OCI-LY1 (cell line): ENCODE data around the gene COL26A1.
A peak's percentile ranks its signal among the peaks of the same experiment; 100 is the strongest.

Experiments used
- H2AFZ ChIP-seq: fragments of 200-600 bp; sonication (generic), shearing (Covaris generic); 2 replicates; pipeline ENCODE4 v1.6.0; 2014; ENCODE audit warnings: antibody characterized with exemption, mild to moderate bottlenecking, low read length
- H3F3A ChIP-seq: fragments of 200-600 bp; sonication (generic), shearing (Covaris generic); 2 replicates; pipeline ENCODE4 v1.6.0; 2014; ENCODE audit warnings: mild to moderate bottlenecking, antibody characterized with exemption, low read length, moderate library complexity; ENCODE audit not compliant: insufficient read depth
- H3K27ac ChIP-seq: fragments of 200-600 bp; sonication (generic); 2 replicates; pipeline ENCODE4 v1.5.1; 2014; ENCODE audit warnings: low read length, mixed run types, mild to moderate bottlenecking, low read depth; ENCODE audit not compliant: poor library complexity, severe bottlenecking
- H3K27me3 ChIP-seq: fragments of 200-600 bp; sonication (generic); 2 replicates; pipeline ENCODE4 v1.6.0; 2014; ENCODE audit warnings: antibody characterized with exemption, mild to moderate bottlenecking, low read length, moderate library complexity; ENCODE audit not compliant: insufficient read depth
- H3K36me3 ChIP-seq: fragments of 200-600 bp; sonication (generic); 2 replicates; pipeline ENCODE4 v1.6.1; 2014; ENCODE audit warnings: mild to moderate bottlenecking, antibody characterized with exemption, low read length, moderate library complexity, mixed read lengths; ENCODE audit not compliant: insufficient read depth
- H3K4me1 ChIP-seq: fragments of 200-600 bp; sonication (generic); 2 replicates; pipeline ENCODE4 v1.5.1; 2014; ENCODE audit warnings: mild to moderate bottlenecking, low read length, moderate library complexity; ENCODE audit not compliant: insufficient read depth, severe bottlenecking
- H3K4me2 ChIP-seq: fragments of 200-600 bp; sonication (generic), shearing (Covaris generic); 2 replicates; pipeline ENCODE4 v1.6.1; 2014; ENCODE audit warnings: low read length
- H3K4me3 ChIP-seq: fragments of 200-600 bp; sonication (generic); 2 replicates; pipeline ENCODE4 v1.5.1; 2014; ENCODE audit warnings: low read length, low read depth, mild to moderate bottlenecking, mixed read lengths; ENCODE audit not compliant: poor library complexity, severe bottlenecking
- H3K79me2 ChIP-seq: fragments of 200-600 bp; shearing (Covaris generic); 2 replicates; pipeline ENCODE4 v1.6.1; 2016; ENCODE audit warnings: mixed run types, low read length, mixed read lengths; ENCODE audit not compliant: insufficient read depth
- H3K9ac ChIP-seq: fragments of 200-600 bp; sonication (generic), shearing (Covaris generic); 2 replicates; pipeline ENCODE4 v1.6.1; 2014; ENCODE audit warnings: mild to moderate bottlenecking, low read length, mixed read lengths
- H3K9me2 ChIP-seq: fragments of 200-600 bp; sonication (generic), shearing (Covaris generic); 2 replicates; pipeline ENCODE4 v1.6.1; 2014; ENCODE audit warnings: low read depth, mild to moderate bottlenecking, low read length, mixed read lengths
- H3K9me3 ChIP-seq: fragments of 200-600 bp; shearing (Covaris generic); 2 replicates; pipeline ENCODE4 v1.6.1; 2014; ENCODE audit warnings: low read length, mixed read lengths
- H4K20me1 ChIP-seq: fragments of 200-600 bp; sonication (generic), shearing (Covaris generic); 2 replicates; pipeline ENCODE4 v1.6.0; 2016; ENCODE audit warnings: mild to moderate bottlenecking, low read length; ENCODE audit not compliant: insufficient read depth
- EZH2 ChIP-seq: fragments of 200-600 bp; sonication (generic), shearing (Covaris generic); IDR thresholded peaks from 2 replicates; pipeline ENCODE4 v1.8.0; 2017; ENCODE audit warnings: borderline replicate concordance, mixed run types, mild to moderate bottlenecking, antibody characterized with exemption, low read length, moderate library complexity, mixed read lengths
- TF ChIP-seq, protein P1 (sequence below): fragments of 200-600 bp; sonication (generic), shearing (Covaris generic); IDR thresholded peaks from 2 replicates; pipeline ENCODE4 v1.5.1; 2017; ENCODE audit warnings: mild to moderate bottlenecking, antibody characterized with exemption, low read length, moderate library complexity, mixed read lengths

The COL26A1 gene

DNA sequence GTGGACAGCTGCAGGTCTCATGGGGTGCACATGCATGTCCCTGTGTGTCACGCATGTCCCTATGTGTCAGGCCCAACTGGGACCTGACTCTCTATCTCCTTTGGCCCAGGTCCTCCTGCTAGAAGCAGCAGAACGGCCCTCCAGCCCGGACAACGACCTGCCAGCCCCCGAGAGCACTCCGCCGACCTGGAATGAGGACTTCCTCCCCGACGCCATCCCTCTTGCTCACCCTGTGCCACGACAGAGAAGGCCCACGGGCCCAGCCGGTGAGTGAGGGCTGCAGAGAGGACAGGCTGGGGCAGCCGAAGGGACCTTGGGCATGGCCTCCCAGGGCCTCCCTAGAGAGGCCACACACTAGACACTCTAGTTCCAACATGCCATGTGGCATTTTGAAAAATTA, 177.1 kb downstream of the COL26A1 start:
- Histone ChIP-seq H3K79me2 (no peaks in the 10 kb centered on the region), H3F3A (no peaks in the 10 kb centered on the region), H3K9ac (no peak overlapping the region), H3K27me3 (peaks cover 17% of the 10 kb centered on the region), H3K4me3 (no peak overlapping the region), H3K9me2 (no peaks in the 10 kb centered on the region), H3K4me2 (no peak overlapping the region), H4K20me1 (no peaks in the 10 kb centered on the region), H3K4me1 (no peaks in the 10 kb centered on the region), H3K27ac (no peak overlapping the region), H2AFZ (no peak overlapping the region), H3K36me3 (no peaks in the 10 kb centered on the region), H3K9me3 (no peaks in the 10 kb centered on the region)
- TF ChIP-seq, protein P1, sequence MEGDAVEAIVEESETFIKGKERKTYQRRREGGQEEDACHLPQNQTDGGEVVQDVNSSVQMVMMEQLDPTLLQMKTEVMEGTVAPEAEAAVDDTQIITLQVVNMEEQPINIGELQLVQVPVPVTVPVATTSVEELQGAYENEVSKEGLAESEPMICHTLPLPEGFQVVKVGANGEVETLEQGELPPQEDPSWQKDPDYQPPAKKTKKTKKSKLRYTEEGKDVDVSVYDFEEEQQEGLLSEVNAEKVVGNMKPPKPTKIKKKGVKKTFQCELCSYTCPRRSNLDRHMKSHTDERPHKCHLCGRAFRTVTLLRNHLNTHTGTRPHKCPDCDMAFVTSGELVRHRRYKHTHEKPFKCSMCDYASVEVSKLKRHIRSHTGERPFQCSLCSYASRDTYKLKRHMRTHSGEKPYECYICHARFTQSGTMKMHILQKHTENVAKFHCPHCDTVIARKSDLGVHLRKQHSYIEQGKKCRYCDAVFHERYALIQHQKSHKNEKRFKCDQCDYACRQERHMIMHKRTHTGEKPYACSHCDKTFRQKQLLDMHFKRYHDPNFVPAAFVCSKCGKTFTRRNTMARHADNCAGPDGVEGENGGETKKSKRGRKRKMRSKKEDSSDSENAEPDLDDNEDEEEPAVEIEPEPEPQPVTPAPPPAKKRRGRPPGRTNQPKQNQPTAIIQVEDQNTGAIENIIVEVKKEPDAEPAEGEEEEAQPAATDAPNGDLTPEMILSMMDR, result no peak
- no peak for TF ChIP-seq EZH2

DNA sequence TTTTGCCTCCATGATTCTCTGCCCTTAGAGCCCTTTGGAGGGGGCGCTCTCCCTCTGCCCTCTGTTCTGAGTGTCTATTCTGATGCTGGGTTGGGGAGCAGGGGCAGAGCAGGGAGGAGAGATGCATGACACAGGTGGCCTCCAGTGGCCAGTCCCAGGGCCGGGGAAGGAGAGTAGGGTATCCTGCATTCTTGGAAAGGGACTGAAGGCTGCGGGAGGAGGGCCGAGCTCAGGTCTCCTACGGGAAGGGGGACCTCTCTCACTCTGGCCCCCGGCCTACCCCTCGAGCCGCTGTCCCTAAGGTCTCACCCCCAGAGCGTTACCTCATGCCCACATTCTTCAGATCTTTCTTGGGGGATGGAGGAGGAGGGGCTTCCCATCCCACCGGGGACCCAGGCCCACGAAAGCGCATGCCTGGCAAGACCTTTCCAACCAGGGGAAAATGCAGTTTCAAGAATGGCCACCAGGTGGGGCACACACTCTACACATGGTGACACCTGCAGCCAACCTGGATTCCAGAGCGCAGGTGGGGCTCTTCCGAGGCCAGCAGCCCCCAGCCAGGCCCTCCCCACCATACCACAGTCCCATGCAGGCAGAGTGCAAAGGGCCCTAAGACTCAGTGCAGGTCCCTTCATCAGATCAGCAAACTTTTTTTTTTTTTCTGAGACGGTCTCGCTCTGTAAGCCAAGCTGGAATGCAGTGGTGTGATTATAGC, 180.0 kb downstream of the COL26A1 start:
- Histone ChIP-seq H3K36me3 (no peaks in the 10 kb centered on the region), H3K9me3 (no peaks in the 10 kb centered on the region), H2AFZ (no peak overlapping the region), H3K4me3 (no peak overlapping the region), H3K27ac (no peak overlapping the region), H4K20me1 (no peaks in the 10 kb centered on the region), H3K4me2 (no peak overlapping the region), H3F3A (no peaks in the 10 kb centered on the region), H3K9ac (no peak overlapping the region), H3K4me1 (no peaks in the 10 kb centered on the region), H3K27me3 (peaks cover 5% of the 10 kb centered on the region; the same call in 1 of the 2 replicates), H3K9me2 (no peaks in the 10 kb centered on the region), H3K79me2 (no peaks in the 10 kb centered on the region)
- TF ChIP-seq, protein P1, result peak; percentile 98
- no peak for TF ChIP-seq EZH2

DNA sequence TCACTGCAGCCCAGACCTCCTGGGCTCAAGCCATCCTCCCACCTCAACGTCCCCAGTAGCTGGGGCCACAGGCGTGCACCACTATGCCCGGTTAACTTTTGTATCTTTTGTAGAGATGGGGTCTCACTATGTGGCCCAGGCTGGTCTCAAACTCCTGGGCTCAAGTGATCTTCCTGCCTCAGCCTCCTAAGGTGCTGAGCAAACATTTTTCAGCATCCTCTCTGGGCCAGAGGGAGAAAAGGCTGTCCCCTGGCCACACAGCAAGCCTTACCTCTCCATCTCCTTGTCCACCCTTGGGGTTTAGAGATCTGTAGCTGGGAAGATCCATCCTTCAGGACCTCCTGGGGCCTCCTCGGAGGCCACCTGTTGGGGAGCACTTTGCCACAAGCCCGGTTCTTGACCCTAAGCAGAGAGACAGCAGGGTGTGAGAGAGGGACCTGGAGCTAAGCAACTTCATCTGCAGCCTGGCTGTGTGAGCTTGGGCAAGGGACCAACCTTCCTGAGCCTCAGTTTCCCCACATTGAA, 180.6 kb downstream of the COL26A1 start:
- Histone ChIP-seq H3K27ac (no peak overlapping the region), H2AFZ (no peak overlapping the region), H3K9me3 (no peaks in the 10 kb centered on the region), H3K9ac (no peak overlapping the region), H3K4me1 (no peaks in the 10 kb centered on the region), H3K4me2 (no peak overlapping the region), H3F3A (no peaks in the 10 kb centered on the region), H3K79me2 (no peaks in the 10 kb centered on the region), H3K4me3 (no peak overlapping the region), H3K27me3 (peaks cover 10% of the 10 kb centered on the region; the same call in 1 of the 2 replicates), H3K36me3 (no peaks in the 10 kb centered on the region), H4K20me1 (no peaks in the 10 kb centered on the region), H3K9me2 (no peaks in the 10 kb centered on the region)
- TF ChIP-seq, protein P1, result no peak
- TF ChIP-seq EZH2, result no peak
